DOHH2 (cell line): ENCODE measurements around the gene CCBE1.

Experiments used
- H3F3A ChIP-seq: fragments of 200-600 bp; sonication (generic), shearing (Covaris generic); 2 replicates; pipeline ENCODE4 v1.6.0; 2016; ENCODE audit warnings: antibody characterized with exemption, mild to moderate bottlenecking; ENCODE audit not compliant: control insufficient read depth, insufficient read depth
- H3K27ac ChIP-seq: fragments of 200-600 bp; sonication (generic); 2 replicates; pipeline ENCODE4 v1.5.1; 2014; ENCODE audit warnings: low read depth, mild to moderate bottlenecking, low read length, moderate library complexity
- H3K27me3 ChIP-seq: fragments of 200-600 bp; sonication (generic); 2 replicates; pipeline ENCODE4 v1.6.1; 2014; ENCODE audit warnings: mild to moderate bottlenecking, low read length, mixed read lengths; ENCODE audit not compliant: control insufficient read depth
- H3K36me3 ChIP-seq: fragments of 200-600 bp; sonication (generic); 2 replicates; pipeline ENCODE4 v1.6.1; 2014; ENCODE audit warnings: mild to moderate bottlenecking, low read length, moderate library complexity, mixed read lengths; ENCODE audit not compliant: control insufficient read depth
- H3K4me1 ChIP-seq: fragments of 200-600 bp; sonication (generic); 2 replicates; pipeline ENCODE4 v1.6.1; 2014; ENCODE audit warnings: mild to moderate bottlenecking, low read length, mixed read lengths; ENCODE audit not compliant: control insufficient read depth
- H3K4me2 ChIP-seq: fragments of 200-600 bp; sonication (generic); 2 replicates; pipeline ENCODE4 v1.6.0; 2014; ENCODE audit warnings: mild to moderate bottlenecking, low read length, moderate library complexity
- H3K4me3 ChIP-seq: fragments of 200-600 bp; sonication (generic); 2 replicates; pipeline ENCODE4 v1.5.1; 2014; ENCODE audit warnings: mild to moderate bottlenecking, low read length, mixed read lengths
- H3K79me2 ChIP-seq: fragments of 200-600 bp; sonication (generic); 2 replicates; pipeline ENCODE4 v1.6.1; 2014; ENCODE audit warnings: mild to moderate bottlenecking, low read length, mixed read lengths; ENCODE audit not compliant: control insufficient read depth
- H3K9me2 ChIP-seq: fragments of 200-600 bp; sonication (generic); replicated peaks from 2 replicates; pipeline ENCODE4 v1.6.1; 2014; ENCODE audit warnings: mild to moderate bottlenecking, low read length, mixed read lengths; ENCODE audit not compliant: control insufficient read depth
- H3K9me3 ChIP-seq: fragments of 200-600 bp; sonication (generic); 2 replicates; pipeline ENCODE4 v1.6.1; 2014; ENCODE audit warnings: antibody characterized with exemption, low read length, mixed read lengths; ENCODE audit not compliant: control insufficient read depth, insufficient read depth
- H4K20me1 ChIP-seq: fragments of 200-600 bp; sonication (generic); 2 replicates; pipeline ENCODE4 v1.6.0; 2014; ENCODE audit warnings: low read depth, mild to moderate bottlenecking, antibody characterized with exemption, low read length, moderate library complexity; ENCODE audit not compliant: control insufficient read depth, insufficient read depth
- CTCF ChIP-seq: fragments of 200-600 bp; sonication (generic); IDR thresholded peaks from one replicate; pipeline ENCODE4 v1.5.1; 2014; ENCODE audit warnings: antibody characterized with exemption, mild to moderate bottlenecking, low read depth, low read length; ENCODE audit not compliant: poor library complexity, severe bottlenecking
- EZH2phosphoT487 ChIP-seq: fragments of 200-600 bp; sonication (generic); IDR thresholded peaks from 2 replicates; pipeline ENCODE4 v1.6.1; 2017; ENCODE audit warnings: borderline replicate concordance, mild to moderate bottlenecking, antibody characterized with exemption, low read length, moderate library complexity, mixed read lengths

Gene CCBE1

GRCh38 chr18:59633317-59633716 is 63.9 kb downstream of the CCBE1 start:
- TF ChIP-seq EZH2phosphoT487 (no peak), CTCF (no peak)
- Histone ChIP-seq H3K79me2 (no peaks in the 10 kb centered on the region), H3K27ac (no peak overlapping the region), H3K4me2 (no peak overlapping the region), H3K9me3 (no peaks in the 10 kb centered on the region), H3K36me3 (no peaks in the 10 kb centered on the region), H4K20me1 (no peaks in the 10 kb centered on the region), H3K4me1 (no peaks in the 10 kb centered on the region), H3K9me2 (no peaks in the 10 kb centered on the region), H3K4me3 (no peak overlapping the region), H3K27me3 (peaks cover 31% of the 10 kb centered on the region), H3F3A (no peaks in the 10 kb centered on the region)

- Histone ChIP-seq H3K4me1 (no peaks in the 10 kb centered on the region), H3K79me2 (no peaks in the 10 kb centered on the region), H3K4me3 (no peak overlapping the region), H4K20me1 (no peaks in the 10 kb centered on the region), H3K36me3 (no peaks in the 10 kb centered on the region), H3K4me2 (no peak overlapping the region), H3F3A (no peaks in the 10 kb centered on the region), H3K9me3 (no peaks in the 10 kb centered on the region), H3K9me2 (no peaks in the 10 kb centered on the region), H3K27me3 (peaks cover 19% of the 10 kb centered on the region), H3K27ac (no peak overlapping the region)
- peak; percentile 76 for TF ChIP-seq CTCF
- no peak for TF ChIP-seq EZH2phosphoT487
Measured at GRCh38 chr18:59631583-59632181, 65.5 kb downstream of the CCBE1 start.

GRCh38 chr18:59629894-59630293 is 67.3 kb downstream of the CCBE1 start:
- Histone ChIP-seq H3K27me3 (peaks cover 19% of the 10 kb centered on the region), H3K36me3 (no peaks in the 10 kb centered on the region), H3K4me1 (no peaks in the 10 kb centered on the region), H3K79me2 (no peaks in the 10 kb centered on the region), H3K4me3 (no peak overlapping the region), H3K9me2 (no peaks in the 10 kb centered on the region), H3K9me3 (no peaks in the 10 kb centered on the region), H3K27ac (no peak overlapping the region), H3F3A (no peaks in the 10 kb centered on the region), H3K4me2 (no peak overlapping the region), H4K20me1 (no peaks in the 10 kb centered on the region)
- TF ChIP-seq EZH2phosphoT487 = no peak
- TF ChIP-seq CTCF = no peak
